GM23338 (cell line): ENCODE measurements around the gene HES4. TPM values are rescaled to one million over a fixed set of nuclear protein-coding genes. Genes with fewer than 3 reads are reported as not detected.

ENCODE experiments used
- ATAC-seq: fragments of 200-7000 bp; cut with Tn5 transposase; 3 replicates; pipeline ENCODE4 v1.9.1; 2020
- DNase-seq: peaks from one replicate; pipeline ENCODE4 v3.0.0-alpha.2; 2015; ENCODE audit warnings: low spot score
- H2AFZ ChIP-seq: fragments of 200-600 bp; sonication (generic); 2 replicates; pipeline ENCODE4 v1.8.0; 2016; ENCODE audit warnings: antibody characterized with exemption, mild to moderate bottlenecking, moderate library complexity
- H3F3A ChIP-seq: fragments of 200-600 bp; sonication (generic); replicated peaks from 2 replicates; pipeline ENCODE4 v1.8.0; 2017; ENCODE audit warnings: antibody characterized with exemption, mixed run types, low read depth
- H3K27ac ChIP-seq: fragments of 200-600 bp; sonication (generic); 2 replicates; pipeline ENCODE4 v1.6.1; 2016; ENCODE audit warnings: low read depth
- H3K27me3 ChIP-seq: fragments of 200-600 bp; sonication (generic); 2 replicates; pipeline ENCODE4 v1.8.0; 2016; ENCODE audit warnings: mild to moderate bottlenecking, mixed run types, moderate library complexity; ENCODE audit not compliant: insufficient read depth
- H3K36me3 ChIP-seq: fragments of 200-600 bp; sonication (generic); 2 replicates; pipeline ENCODE4 v1.8.0; 2016; ENCODE audit warnings: mild to moderate bottlenecking; ENCODE audit not compliant: insufficient read depth
- H3K4me1 ChIP-seq: fragments of 200-600 bp; sonication (generic); 2 replicates; pipeline ENCODE4 v1.8.0; 2016; ENCODE audit warnings: mild to moderate bottlenecking, moderate library complexity; ENCODE audit not compliant: insufficient read depth
- H3K4me2 ChIP-seq: fragments of 200-600 bp; sonication (generic); 2 replicates; pipeline ENCODE4 v1.7.1; 2017; ENCODE audit warnings: mixed run types
- H3K4me3 ChIP-seq: fragments of 200-600 bp; sonication (generic); 2 replicates; pipeline ENCODE4 v1.6.1; 2016; ENCODE audit warnings: mixed run types
- H3K79me2 ChIP-seq: fragments of 200-600 bp; sonication (generic); replicated peaks from 2 replicates; pipeline ENCODE4 v1.8.0; 2017; ENCODE audit warnings: mild to moderate bottlenecking; ENCODE audit not compliant: insufficient read depth
- H3K9me2 ChIP-seq: fragments of 200-600 bp; sonication (generic); 2 replicates; pipeline ENCODE4 v1.8.0; 2017; ENCODE audit not compliant: insufficient read depth
- H4K20me1 ChIP-seq: fragments of 200-600 bp; sonication (generic); replicated peaks from 2 replicates; pipeline ENCODE4 v1.8.0; 2017; ENCODE audit warnings: mild to moderate bottlenecking; ENCODE audit not compliant: insufficient read depth
- H3K27ac Mint-ChIP-seq: 2 replicates; pipeline ENCODE4 v1.8.0; 2020; ENCODE audit warnings: inconsistent platforms, mild to moderate bottlenecking, moderate library complexity, mixed read lengths
- H3K27me3 Mint-ChIP-seq: 3 replicates; pipeline ENCODE4 v1.8.0; 2022; ENCODE audit warnings: low read depth, mild to moderate bottlenecking, moderate library complexity, mixed read lengths, inconsistent platforms; ENCODE audit not compliant: insufficient read depth, poor library complexity
- H3K36me3 Mint-ChIP-seq: 3 replicates; pipeline ENCODE4 v1.8.0; 2021; ENCODE audit warnings: low read depth, mild to moderate bottlenecking, inconsistent platforms, moderate library complexity, mixed read lengths
- H3K4me1 Mint-ChIP-seq: 3 replicates; pipeline ENCODE4 v1.8.0; 2020; ENCODE audit warnings: mild to moderate bottlenecking, inconsistent platforms, mixed read lengths
- H3K4me3 Mint-ChIP-seq: 3 replicates; pipeline ENCODE4 v1.8.0; 2021; ENCODE audit warnings: moderate library complexity, mild to moderate bottlenecking, inconsistent platforms, mixed read lengths
- H3K9me3 Mint-ChIP-seq: 3 replicates; pipeline ENCODE4 v1.8.0; 2020; ENCODE audit warnings: moderate library complexity, mild to moderate bottlenecking, inconsistent platforms, mixed read lengths
- CREB1 ChIP-seq: fragments of 250-450 bp; sonication (Bioruptor Pico); IDR thresholded peaks from 2 replicates; pipeline ENCODE4 v1.5.0; 2020; ENCODE audit warnings: low read depth, mild to moderate bottlenecking, moderate library complexity
- JUNB ChIP-seq: IDR thresholded peaks from one replicate; pipeline ENCODE4 v1.6.1; 2016; ENCODE audit warnings: antibody characterized with exemption; ENCODE audit not compliant: unreplicated experiment
- NANOG ChIP-seq: IDR thresholded peaks from 2 replicates; pipeline ENCODE4 v1.6.1; 2016; ENCODE audit warnings: antibody characterized with exemption, borderline replicate concordance
- POLR2AphosphoS5 ChIP-seq: IDR thresholded peaks from 2 replicates; pipeline ENCODE4 v1.6.1; 2016; ENCODE audit warnings: antibody characterized with exemption, low read depth
- STAT1 ChIP-seq: IDR thresholded peaks from one replicate; pipeline ENCODE4 v1.6.1; 2016; ENCODE audit warnings: antibody characterized with exemption; ENCODE audit not compliant: unreplicated experiment
- ZNF114 ChIP-seq: fragments of 250-450 bp; sonication (Bioruptor Pico); IDR thresholded peaks from 2 replicates; pipeline ENCODE4 v1.5.0; 2020; ENCODE audit warnings: mild to moderate bottlenecking, moderate library complexity
- polyA plus RNA-seq: library from polyadenylated mRNA; unstranded; fragments of >200 nt; fragmentation: Nextera tagmentation; extraction: Ambion mirVana; gene quantifications from 2 replicates; pipeline ENCODE4 v1.2.1, GENCODE V29; 2016
- total RNA-seq: library from RNA; depleted of rRNA; stranded (reverse); fragments of >200 nt; shearing (Covaris generic); gene quantifications from 2 replicates; pipeline ENCODE4 v1.2.3, GENCODE V29; 2014
- TF ChIP-seq, protein P1 (sequence below): IDR thresholded peaks from one replicate; pipeline ENCODE4 v1.6.1; 2018; ENCODE audit warnings: antibody characterized with exemption; ENCODE audit not compliant: unreplicated experiment
- TF ChIP-seq, protein P2 (sequence below): fragments of 250-450 bp; sonication (Bioruptor Pico); IDR thresholded peaks from 2 replicates; pipeline ENCODE4 v1.5.0; 2020; ENCODE audit warnings: mild to moderate bottlenecking, moderate library complexity

Gene HES4
- total and polyA plus RNA-seq, 2 experiments from 2014 or later = 2.3 to 6.7 TPM

DNA sequence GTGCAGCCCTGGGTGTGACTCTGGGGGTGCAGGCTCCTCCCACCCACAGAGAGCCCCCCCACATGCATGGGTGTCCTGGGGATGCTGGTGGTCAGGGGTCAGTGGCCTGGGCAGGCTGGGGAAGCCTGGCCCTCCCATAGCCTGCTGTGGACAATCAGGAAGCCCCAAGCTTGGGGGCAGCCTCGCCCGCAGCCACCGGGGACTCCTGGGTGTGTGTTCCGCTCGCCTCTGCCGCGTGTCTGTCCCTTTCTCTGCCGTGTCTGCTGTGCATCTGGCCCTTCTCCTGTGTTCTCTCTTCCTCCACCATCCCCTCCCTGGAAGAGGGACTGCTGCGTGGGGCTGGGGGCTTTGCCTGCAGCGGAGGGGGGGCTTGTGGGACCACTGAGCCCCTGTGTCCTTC, 42.9 kb upstream of the HES4 start (continued):
- TF ChIP-seq, protein P1, sequence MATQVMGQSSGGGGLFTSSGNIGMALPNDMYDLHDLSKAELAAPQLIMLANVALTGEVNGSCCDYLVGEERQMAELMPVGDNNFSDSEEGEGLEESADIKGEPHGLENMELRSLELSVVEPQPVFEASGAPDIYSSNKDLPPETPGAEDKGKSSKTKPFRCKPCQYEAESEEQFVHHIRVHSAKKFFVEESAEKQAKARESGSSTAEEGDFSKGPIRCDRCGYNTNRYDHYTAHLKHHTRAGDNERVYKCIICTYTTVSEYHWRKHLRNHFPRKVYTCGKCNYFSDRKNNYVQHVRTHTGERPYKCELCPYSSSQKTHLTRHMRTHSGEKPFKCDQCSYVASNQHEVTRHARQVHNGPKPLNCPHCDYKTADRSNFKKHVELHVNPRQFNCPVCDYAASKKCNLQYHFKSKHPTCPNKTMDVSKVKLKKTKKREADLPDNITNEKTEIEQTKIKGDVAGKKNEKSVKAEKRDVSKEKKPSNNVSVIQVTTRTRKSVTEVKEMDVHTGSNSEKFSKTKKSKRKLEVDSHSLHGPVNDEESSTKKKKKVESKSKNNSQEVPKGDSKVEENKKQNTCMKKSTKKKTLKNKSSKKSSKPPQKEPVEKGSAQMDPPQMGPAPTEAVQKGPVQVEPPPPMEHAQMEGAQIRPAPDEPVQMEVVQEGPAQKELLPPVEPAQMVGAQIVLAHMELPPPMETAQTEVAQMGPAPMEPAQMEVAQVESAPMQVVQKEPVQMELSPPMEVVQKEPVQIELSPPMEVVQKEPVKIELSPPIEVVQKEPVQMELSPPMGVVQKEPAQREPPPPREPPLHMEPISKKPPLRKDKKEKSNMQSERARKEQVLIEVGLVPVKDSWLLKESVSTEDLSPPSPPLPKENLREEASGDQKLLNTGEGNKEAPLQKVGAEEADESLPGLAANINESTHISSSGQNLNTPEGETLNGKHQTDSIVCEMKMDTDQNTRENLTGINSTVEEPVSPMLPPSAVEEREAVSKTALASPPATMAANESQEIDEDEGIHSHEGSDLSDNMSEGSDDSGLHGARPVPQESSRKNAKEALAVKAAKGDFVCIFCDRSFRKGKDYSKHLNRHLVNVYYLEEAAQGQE = no peak
- TF ChIP-seq STAT1 = no peak
- no peak for TF ChIP-seq POLR2AphosphoS5
- no peak for TF ChIP-seq JUNB
- TF ChIP-seq NANOG = no peak
- TF ChIP-seq, protein P2, sequence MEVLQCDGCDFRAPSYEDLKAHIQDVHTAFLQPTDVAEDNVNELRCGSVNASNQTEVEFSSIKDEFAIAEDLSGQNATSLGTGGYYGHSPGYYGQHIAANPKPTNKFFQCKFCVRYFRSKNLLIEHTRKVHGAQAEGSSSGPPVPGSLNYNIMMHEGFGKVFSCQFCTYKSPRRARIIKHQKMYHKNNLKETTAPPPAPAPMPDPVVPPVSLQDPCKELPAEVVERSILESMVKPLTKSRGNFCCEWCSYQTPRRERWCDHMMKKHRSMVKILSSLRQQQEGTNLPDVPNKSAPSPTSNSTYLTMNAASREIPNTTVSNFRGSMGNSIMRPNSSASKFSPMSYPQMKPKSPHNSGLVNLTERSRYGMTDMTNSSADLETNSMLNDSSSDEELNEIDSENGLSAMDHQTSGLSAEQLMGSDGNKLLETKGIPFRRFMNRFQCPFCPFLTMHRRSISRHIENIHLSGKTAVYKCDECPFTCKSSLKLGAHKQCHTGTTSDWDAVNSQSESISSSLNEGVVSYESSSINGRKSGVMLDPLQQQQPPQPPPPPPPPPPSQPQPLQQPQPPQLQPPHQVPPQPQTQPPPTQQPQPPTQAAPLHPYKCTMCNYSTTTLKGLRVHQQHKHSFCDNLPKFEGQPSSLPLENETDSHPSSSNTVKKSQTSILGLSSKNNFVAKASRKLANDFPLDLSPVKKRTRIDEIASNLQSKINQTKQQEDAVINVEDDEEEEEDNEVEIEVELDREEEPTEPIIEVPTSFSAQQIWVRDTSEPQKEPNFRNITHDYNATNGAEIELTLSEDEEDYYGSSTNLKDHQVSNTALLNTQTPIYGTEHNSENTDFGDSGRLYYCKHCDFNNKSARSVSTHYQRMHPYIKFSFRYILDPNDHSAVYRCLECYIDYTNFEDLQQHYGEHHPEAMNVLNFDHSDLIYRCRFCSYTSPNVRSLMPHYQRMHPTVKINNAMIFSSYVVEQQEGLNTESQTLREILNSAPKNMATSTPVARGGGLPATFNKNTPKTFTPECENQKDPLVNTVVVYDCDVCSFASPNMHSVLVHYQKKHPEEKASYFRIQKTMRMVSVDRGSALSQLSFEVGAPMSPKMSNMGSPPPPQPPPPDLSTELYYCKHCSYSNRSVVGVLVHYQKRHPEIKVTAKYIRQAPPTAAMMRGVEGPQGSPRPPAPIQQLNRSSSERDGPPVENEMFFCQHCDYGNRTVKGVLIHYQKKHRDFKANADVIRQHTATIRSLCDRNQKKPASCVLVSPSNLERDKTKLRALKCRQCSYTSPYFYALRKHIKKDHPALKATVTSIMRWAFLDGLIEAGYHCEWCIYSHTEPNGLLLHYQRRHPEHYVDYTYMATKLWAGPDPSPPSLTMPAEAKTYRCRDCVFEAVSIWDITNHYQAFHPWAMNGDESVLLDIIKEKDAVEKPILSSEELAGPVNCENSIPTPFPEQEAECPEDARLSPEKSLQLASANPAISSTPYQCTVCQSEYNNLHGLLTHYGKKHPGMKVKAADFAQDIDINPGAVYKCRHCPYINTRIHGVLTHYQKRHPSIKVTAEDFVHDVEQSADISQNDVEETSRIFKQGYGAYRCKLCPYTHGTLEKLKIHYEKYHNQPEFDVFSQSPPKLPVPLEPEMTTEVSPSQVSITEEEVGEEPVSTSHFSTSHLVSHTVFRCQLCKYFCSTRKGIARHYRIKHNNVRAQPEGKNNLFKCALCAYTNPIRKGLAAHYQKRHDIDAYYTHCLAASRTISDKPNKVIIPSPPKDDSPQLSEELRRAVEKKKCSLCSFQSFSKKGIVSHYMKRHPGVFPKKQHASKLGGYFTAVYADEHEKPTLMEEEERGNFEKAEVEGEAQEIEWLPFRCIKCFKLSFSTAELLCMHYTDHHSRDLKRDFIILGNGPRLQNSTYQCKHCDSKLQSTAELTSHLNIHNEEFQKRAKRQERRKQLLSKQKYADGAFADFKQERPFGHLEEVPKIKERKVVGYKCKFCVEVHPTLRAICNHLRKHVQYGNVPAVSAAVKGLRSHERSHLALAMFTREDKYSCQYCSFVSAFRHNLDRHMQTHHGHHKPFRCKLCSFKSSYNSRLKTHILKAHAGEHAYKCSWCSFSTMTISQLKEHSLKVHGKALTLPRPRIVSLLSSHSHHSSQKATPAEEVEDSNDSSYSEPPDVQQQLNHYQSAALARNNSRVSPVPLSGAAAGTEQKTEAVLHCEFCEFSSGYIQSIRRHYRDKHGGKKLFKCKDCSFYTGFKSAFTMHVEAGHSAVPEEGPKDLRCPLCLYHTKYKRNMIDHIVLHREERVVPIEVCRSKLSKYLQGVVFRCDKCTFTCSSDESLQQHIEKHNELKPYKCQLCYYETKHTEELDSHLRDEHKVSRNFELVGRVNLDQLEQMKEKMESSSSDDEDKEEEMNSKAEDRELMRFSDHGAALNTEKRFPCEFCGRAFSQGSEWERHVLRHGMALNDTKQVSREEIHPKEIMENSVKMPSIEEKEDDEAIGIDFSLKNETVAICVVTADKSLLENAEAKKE (CRISPR knock-in tag) = no peak

DNA sequence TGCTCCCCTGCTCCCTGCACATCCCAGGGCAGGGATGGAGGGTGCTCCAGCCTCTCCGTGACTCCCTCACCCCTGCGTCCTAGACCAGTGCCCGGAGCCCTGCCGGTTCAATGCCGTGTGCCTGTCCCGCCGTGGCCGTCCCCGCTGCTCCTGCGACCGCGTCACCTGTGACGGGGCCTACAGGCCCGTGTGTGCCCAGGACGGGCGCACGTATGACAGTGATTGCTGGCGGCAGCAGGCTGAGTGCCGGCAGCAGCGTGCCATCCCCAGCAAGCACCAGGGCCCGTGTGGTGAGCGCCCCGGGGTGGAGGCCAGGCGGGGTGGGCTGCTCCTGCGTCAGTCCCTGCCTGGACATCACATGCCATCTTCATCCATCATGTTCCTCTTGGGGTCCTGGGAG, 42.0 kb upstream of the HES4 start:
- no peaks in the 10 kb centered on the region for H3F3A ChIP-seq
- peaks cover 7% of the 10 kb centered on the region; the same call in 1 of the 2 replicates for H3K4me1 ChIP-seq
- H3K27me3 ChIP-seq = peaks cover 30% of the 10 kb centered on the region
- no peak overlapping the region; the same call in 1 of the 2 replicates for H3K4me3 ChIP-seq
- H3K27ac ChIP-seq = no peak overlapping the region
- Mint-ChIP-seq H3K4me1 (peaks cover 4% of the 10 kb centered on the region; the same call in 2 of the 3 replicates), H3K9me3 (no peaks in the 10 kb centered on the region), H3K27ac (no peak overlapping the region), H3K36me3 (peaks cover 12% of the 10 kb centered on the region), H3K27me3 (peaks cover 34% of the 10 kb centered on the region), H3K4me3 (no peak overlapping the region)
- H3K36me3 ChIP-seq = no peaks in the 10 kb centered on the region; the same call in 1 of the 2 replicates
- no peak overlapping the region for H3K4me2 ChIP-seq
- no peaks in the 10 kb centered on the region for H3K9me2 ChIP-seq
- no peak overlapping the region for H2AFZ ChIP-seq
- peaks cover 19% of the 10 kb centered on the region; the same call in 1 of the 2 replicates for H4K20me1 ChIP-seq
- ATAC-seq (no peak), DNase-seq (no peak)
- H3K79me2 ChIP-seq = no peaks in the 10 kb centered on the region
- no peak for TF ChIP-seq CREB1 (CRISPR knock-in tag)
- no peak for TF ChIP-seq NANOG
- TF ChIP-seq ZNF114 (CRISPR knock-in tag) = no peak
- TF ChIP-seq STAT1 = no peak
